Panc1 (cell line): ENCODE data around the gene LEKR1. TPM values are rescaled to one million over a fixed set of nuclear protein-coding genes. Genes with fewer than 3 reads are reported as not detected.
A peak's percentile ranks its signal among the peaks of the same experiment; 100 is the strongest.

Source experiments
- ATAC-seq: fragments of 200-7000 bp; cut with Tn5 transposase; 2 replicates; pipeline ENCODE4 v1.9.1; 2020; ENCODE audit warnings: mild to moderate bottlenecking, moderate library complexity
- BruUV-seq: library from RNA; stranded (reverse); fragments of 400-500 nt; replicated peaks from 2 replicates; lab custom pipeline; 2021; lab: Mats Ljungman, UMichigan
- CTCF ChIA-PET: fragments of 300-600 bp; sonication (Branson Sonifier 250); formaldehyde crosslinking; loops from one replicate; lab custom pipeline; 2022; ENCODE audit warnings: antibody characterized with exemption; lab: Charles Lee
- POLR2A ChIA-PET: fragments of 300-600 bp; sonication (Branson Sonifier 250); formaldehyde crosslinking; loops from one replicate; lab custom pipeline; 2022; ENCODE audit warnings: antibody characterized with exemption; lab: Charles Lee
- DNase-seq: peaks from one replicate; pipeline ENCODE4 v3.0.0-alpha.2; 2010; ENCODE audit warnings: low read depth, low spot score
- H3K27ac ChIP-seq: 2 replicates; pipeline ENCODE4 v1.5.1; 2011; ENCODE audit warnings: mild to moderate bottlenecking, low read length, inconsistent platforms
- H3K27me3 ChIP-seq: fragments of 200-500 bp; sonication (Bioruptor generic); 2 replicates; pipeline ENCODE4 v1.6.0; 2014; ENCODE audit warnings: low read length, inconsistent platforms; ENCODE audit not compliant: control insufficient read depth, insufficient read depth
- H3K36me3 ChIP-seq: fragments of 200-500 bp; sonication (Bioruptor generic); 2 replicates; pipeline ENCODE4 v1.5.1; 2014; ENCODE audit warnings: inconsistent platforms, mild to moderate bottlenecking, low read length, moderate library complexity; ENCODE audit not compliant: control insufficient read depth, insufficient read depth
- H3K4me1 ChIP-seq: 2 replicates; pipeline ENCODE4 v1.5.1; 2011; ENCODE audit warnings: inconsistent platforms, mild to moderate bottlenecking, low read length, moderate library complexity; ENCODE audit not compliant: control insufficient read depth, insufficient read depth
- H3K4me3 ChIP-seq, 2 experiments: 2 replicates each; pipeline ENCODE4 v1.5.1; 2011 to 2012; ENCODE audit warnings: low read depth in 2 of 2, low read length in 2 of 2, mild to moderate bottlenecking in 2 of 2, inconsistent platforms in 1 of 2, moderate library complexity in 1 of 2
- H3K9me3 ChIP-seq: fragments of 200-500 bp; sonication (Bioruptor generic); 2 replicates; pipeline ENCODE4 v1.5.1; 2014; ENCODE audit warnings: low read depth, mild to moderate bottlenecking, inconsistent platforms, low read length, moderate library complexity; ENCODE audit not compliant: control insufficient read depth, insufficient read depth
- CTCF ChIP-seq: fragments of 450-650 bp; IDR thresholded peaks from 2 replicates; pipeline ENCODE4 v1.5.1; 2017; ENCODE audit warnings: mild to moderate bottlenecking
- POLR2AphosphoS5 ChIP-seq: IDR thresholded peaks from 2 replicates; pipeline ENCODE4 v1.6.1; 2012; ENCODE audit warnings: mild to moderate bottlenecking, low read depth, low read length, moderate library complexity
- REST ChIP-seq, 2 experiments: IDR thresholded peaks; 2 replicates each; pipeline ENCODE4 v1.6.1; 2011 to 2012; ENCODE audit warnings: low read depth in 2 of 2, control low read depth in 1 of 2, low read length in 1 of 2, mild to moderate bottlenecking in 1 of 2, moderate library complexity in 1 of 2; ENCODE audit not compliant: insufficient read depth in 1 of 2
- SIN3A ChIP-seq: IDR thresholded peaks from 2 replicates; pipeline ENCODE4 v1.6.1; 2012; ENCODE audit warnings: low read depth, mild to moderate bottlenecking, low read length, moderate library complexity, borderline replicate concordance; ENCODE audit not compliant: insufficient read depth
- TCF7L2 ChIP-seq: IDR thresholded peaks from 2 replicates; pipeline ENCODE4 v1.6.1; 2011; ENCODE audit warnings: mild to moderate bottlenecking, low read depth, low read length, inconsistent platforms
- in situ Hi-C: cut with HindIII; loops from 2 replicates; pipeline ENCODE4 v1.10.0; 2016; ENCODE audit warnings: low sequenced_read_pairs, low pct_unique_long_range_greater_than_20kb
- intact Hi-C: fragments of 100-400 bp; cut with micrococcal nuclease; formaldehyde crosslinking; loops from one replicate; pipeline ENCODE4 v1.10.0; 2022; ENCODE audit not compliant: unreplicated experiment
- total RNA-seq: library from RNA; stranded (reverse); gene quantifications from one replicate; pipeline ENCODE4 v1.2.1, GENCODE V29; 2021; ENCODE audit not compliant: unreplicated experiment

Gene LEKR1
- total RNA-seq, 1 experiment from 2014 or later = not detected

GRCh38 chr3:157079676-157080369 lies 253.7 kb downstream of the LEKR1 start:
- H3K27ac ChIP-seq = no peak overlapping the region
- ChIA-PET CTCF (interaction anchor here (0.6 to 1.1 kb wide), 3 partner anchors 8 to 926 kb away, joined by 3 to 5 read pairs (median 3); no protein-coding TSS in a partner anchor), POLR2A (interaction anchor here (0.6 kb wide), 1 partner anchor 780 kb away, joined by 12 read pairs; no protein-coding TSS in a partner anchor)
- H3K9me3 ChIP-seq = no peaks in the 10 kb centered on the region
- ATAC-seq = no peak
- TF ChIP-seq SIN3A = no peak
- no peak for TF ChIP-seq CTCF
- H3K27me3 ChIP-seq = no peaks in the 10 kb centered on the region
- no peak for DNase-seq
- in situ Hi-C loops = no loop called here
- no peak overlapping the region for H3K4me3 ChIP-seq
- peaks cover 11% of the 10 kb centered on the region for H3K4me1 ChIP-seq
- H3K36me3 ChIP-seq = no peaks in the 10 kb centered on the region
- intact Hi-C loops = loop anchor here (2.0 to 5.0 kb wide), 4 partner anchors 263 to 538 kb away; partner anchors contain the start of genes SSR3 and TIPARP
- BruUV-seq = no TSS peak

- no peaks in the 10 kb centered on the region for H3K27me3 ChIP-seq
- intact Hi-C loops = loop anchor here (2.0 to 5.0 kb wide), 4 partner anchors 264 to 539 kb away; partner anchors contain the start of genes SSR3 and TIPARP
- BruUV-seq = no TSS peak
- ChIA-PET POLR2A (no interaction called here), CTCF (interaction anchor here (0.8 to 1.9 kb wide), 2 partner anchors 265 to 402 kb away, joined by 3 to 6 read pairs; no protein-coding TSS in a partner anchor)
- H3K4me1 ChIP-seq = peaks cover 11% of the 10 kb centered on the region
- in situ Hi-C loops = no loop called here
- peak; percentile 98 for TF ChIP-seq CTCF
- TF ChIP-seq TCF7L2 = 0 out of 2 replicates have a peak, but pooled peaks have one; percentile 17
- peak in 1 of 2 experiments; percentile 49; a peak in 1 of 4 replicates for TF ChIP-seq REST (IDR thresholded peaks at IDR 0.05; ENCODE audit: insufficient read depth in 1 of 2, low read depth in 2 of 2, low read length in 1 of 2)
- TF ChIP-seq SIN3A = no peak
- no peak; the same call in 1 of the 2 replicates for TF ChIP-seq POLR2AphosphoS5
- no peak overlapping the region for H3K4me3 ChIP-seq
- H3K36me3 ChIP-seq = no peaks in the 10 kb centered on the region
- DNase-seq (peak; percentile 69), ATAC-seq (peak; percentile 98)
- no peaks in the 10 kb centered on the region for H3K9me3 ChIP-seq
- H3K27ac ChIP-seq = peak overlapping the region; percentile 65; the same call in 1 of the 2 replicates
Measured at GRCh38 chr3:157081626-157082210, 255.6 kb downstream of the LEKR1 start.
